ENCODE data around the gene CRAMP1. TPM values are rescaled to one million over a fixed set of nuclear protein-coding genes. Genes with fewer than 3 reads are reported as not detected.

CRAMP1 gene
- total and polyA plus RNA-seq, 2 donors (not counting 3 experiments of a cell fraction or from before 2014, with no cell fraction given) = 21.5 to 30.8 TPM

DNA sequence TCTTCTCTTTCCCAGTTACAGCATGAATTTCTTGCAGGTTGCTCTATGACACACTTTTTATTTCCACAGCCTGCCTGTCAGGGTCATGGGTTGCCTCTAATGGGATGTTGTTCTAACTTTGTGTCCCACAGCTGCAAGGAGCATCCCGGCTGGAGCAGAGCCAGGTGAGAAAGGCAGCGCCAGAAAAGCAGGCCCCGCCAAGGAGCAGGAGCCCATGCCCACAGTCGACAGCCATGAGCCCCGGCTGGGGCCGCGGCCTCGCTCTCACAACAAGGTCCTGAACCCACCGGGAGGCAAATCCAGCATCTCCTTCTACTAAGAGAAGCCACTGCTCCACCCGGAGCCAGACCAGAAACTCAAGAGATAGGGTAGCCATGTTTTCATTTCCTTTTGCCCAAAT is 86.5 kb downstream of the CRAMP1 start:
- no peak overlapping the region for H3K4me3 ChIP-seq (replicated peaks in 1 of 3; ENCODE audit: insufficient read depth in 1 of 3, low read depth in 1 of 3, low read length in 3 of 3)
- DNase-seq (ENCODE audit: low read depth, low spot score) (no peak), FAIRE-seq (no peak)
- no peaks in the 10 kb centered on the region for H3K9me1 ChIP-seq (replicated peaks; ENCODE audit: control insufficient read depth, extremely low read depth, insufficient read depth, low read length)
- H3K27ac ChIP-seq (ENCODE audit: insufficient read depth, low read depth, low read length) = no peak overlapping the region
- ChIA-PET CTCF (no interaction called here), POLR2A (no interaction called here)
- H3K27me3 ChIP-seq (ENCODE audit: control insufficient read depth in 2 of 2, insufficient read depth in 2 of 2, low read length in 2 of 2) = no peaks in the 10 kb centered on the region
- TF ChIP-seq POLR2AphosphoS5 (IDR thresholded peaks at IDR 0.05; ENCODE audit: insufficient read depth, low read depth, low read length) (no peak), MYC (IDR thresholded peaks at IDR 0.05; ENCODE audit: low read depth, low read length) (no peak), FOS (IDR thresholded peaks at IDR 0.05; ENCODE audit: borderline replicate concordance, insufficient read depth, low read length) (no peak), EZH2 (IDR thresholded peaks at IDR 0.05; ENCODE audit: borderline replicate concordance, low read depth, low read length, severe bottlenecking) (no peak), POLR2A (IDR thresholded peaks at IDR 0.05; ENCODE audit: low read depth, low read length) (no peak), GATA2 (IDR thresholded peaks at IDR 0.05; ENCODE audit: insufficient read depth, insufficient read length, low read depth, low read length) (no peak), JUN (IDR thresholded peaks at IDR 0.05; ENCODE audit: borderline replicate concordance, insufficient read depth, insufficient read length, low read depth) (no peak)
- TF ChIP-seq, protein P1, sequence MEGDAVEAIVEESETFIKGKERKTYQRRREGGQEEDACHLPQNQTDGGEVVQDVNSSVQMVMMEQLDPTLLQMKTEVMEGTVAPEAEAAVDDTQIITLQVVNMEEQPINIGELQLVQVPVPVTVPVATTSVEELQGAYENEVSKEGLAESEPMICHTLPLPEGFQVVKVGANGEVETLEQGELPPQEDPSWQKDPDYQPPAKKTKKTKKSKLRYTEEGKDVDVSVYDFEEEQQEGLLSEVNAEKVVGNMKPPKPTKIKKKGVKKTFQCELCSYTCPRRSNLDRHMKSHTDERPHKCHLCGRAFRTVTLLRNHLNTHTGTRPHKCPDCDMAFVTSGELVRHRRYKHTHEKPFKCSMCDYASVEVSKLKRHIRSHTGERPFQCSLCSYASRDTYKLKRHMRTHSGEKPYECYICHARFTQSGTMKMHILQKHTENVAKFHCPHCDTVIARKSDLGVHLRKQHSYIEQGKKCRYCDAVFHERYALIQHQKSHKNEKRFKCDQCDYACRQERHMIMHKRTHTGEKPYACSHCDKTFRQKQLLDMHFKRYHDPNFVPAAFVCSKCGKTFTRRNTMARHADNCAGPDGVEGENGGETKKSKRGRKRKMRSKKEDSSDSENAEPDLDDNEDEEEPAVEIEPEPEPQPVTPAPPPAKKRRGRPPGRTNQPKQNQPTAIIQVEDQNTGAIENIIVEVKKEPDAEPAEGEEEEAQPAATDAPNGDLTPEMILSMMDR (IDR thresholded peaks at IDR 0.05; ENCODE audit: extremely low read depth in 1 of 2, insufficient read depth in 1 of 2, low read depth in 1 of 2, low read length in 2 of 2) = no peak
- TF ChIP-seq, protein P2, sequence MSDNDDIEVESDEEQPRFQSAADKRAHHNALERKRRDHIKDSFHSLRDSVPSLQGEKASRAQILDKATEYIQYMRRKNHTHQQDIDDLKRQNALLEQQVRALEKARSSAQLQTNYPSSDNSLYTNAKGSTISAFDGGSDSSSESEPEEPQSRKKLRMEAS (IDR thresholded peaks at IDR 0.05; ENCODE audit: insufficient read depth, insufficient read length) = no peak
- H3K36me3 ChIP-seq (ENCODE audit: control insufficient read depth in 2 of 2, extremely low read depth in 1 of 2, insufficient read depth in 2 of 2, low read length in 2 of 2) = peaks cover 18 to 19% of the 10 kb centered on the region in 2 experiments
- no peak overlapping the region for H2AFZ ChIP-seq (ENCODE audit: low read depth, low read length)
- H3K4me1 ChIP-seq (ENCODE audit: control insufficient read depth, extremely low read depth, insufficient read depth, low read length) = no peaks in the 10 kb centered on the region
- no peaks in the 10 kb centered on the region for H3K9me3 ChIP-seq (replicated peaks; ENCODE audit: control insufficient read depth, insufficient read depth, low read length)
- peaks cover 8% of the 10 kb centered on the region for H3K79me2 ChIP-seq (ENCODE audit: control insufficient read depth, insufficient read depth, low read length)
- BruUV-seq (replicated peaks) = no TSS peak
- no peaks in the 10 kb centered on the region for H4K20me1 ChIP-seq (replicated peaks; ENCODE audit: control insufficient read depth, extremely low read depth, insufficient read depth, low read length)
- no peak overlapping the region for H3K4me2 ChIP-seq (ENCODE audit: insufficient read depth, low read length)
- dilution Hi-C loops (cut with MboI; ENCODE audit: extremely low pct_ligation_motif_present, low sequenced_read_pairs) = no loop called here
- H3K9ac ChIP-seq (replicated peaks; ENCODE audit: extremely low read depth, insufficient read depth, low read length) = no peak overlapping the region
- intact Hi-C loops (cut with micrococcal nuclease) = no loop called here
